NT2/D1 (cell line): ENCODE measurements around the gene SRD5A3.

Source experiments
- SUZ12 ChIP-seq: IDR thresholded peaks from 2 replicates; pipeline ENCODE4 v1.6.1; 2011; ENCODE audit not compliant: insufficient read length, insufficient read depth; ENCODE audit errors: extremely low read depth
- ZNF274 ChIP-seq: IDR thresholded peaks from 2 replicates; pipeline ENCODE4 v1.6.1; 2011; ENCODE audit warnings: mild to moderate bottlenecking, low read depth, low read length

DNA sequence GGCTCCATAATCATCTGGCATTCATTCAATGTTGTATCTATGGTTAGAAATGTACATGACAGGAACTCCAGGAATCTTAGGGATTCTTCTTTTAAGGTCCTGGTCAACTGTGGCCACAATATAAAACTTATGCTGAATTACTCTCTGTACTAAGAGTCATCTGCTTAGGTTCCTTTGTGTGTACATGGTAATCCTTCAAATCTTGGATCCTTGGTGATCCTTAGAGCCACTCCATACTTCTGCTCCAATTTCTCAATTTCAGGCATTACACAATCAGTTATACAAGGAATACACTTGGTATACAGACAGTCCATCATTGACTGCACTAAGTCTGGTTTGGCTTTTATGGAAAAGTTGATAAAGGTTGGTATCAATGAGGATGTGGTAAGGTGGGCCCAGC lies 5.8 kb downstream of the SRD5A3 start:
- no peak for TF ChIP-seq SUZ12
- TF ChIP-seq ZNF274, result no peak
